ENCODE data around the gene LHFPL3.

LHFPL3 gene

DNA sequence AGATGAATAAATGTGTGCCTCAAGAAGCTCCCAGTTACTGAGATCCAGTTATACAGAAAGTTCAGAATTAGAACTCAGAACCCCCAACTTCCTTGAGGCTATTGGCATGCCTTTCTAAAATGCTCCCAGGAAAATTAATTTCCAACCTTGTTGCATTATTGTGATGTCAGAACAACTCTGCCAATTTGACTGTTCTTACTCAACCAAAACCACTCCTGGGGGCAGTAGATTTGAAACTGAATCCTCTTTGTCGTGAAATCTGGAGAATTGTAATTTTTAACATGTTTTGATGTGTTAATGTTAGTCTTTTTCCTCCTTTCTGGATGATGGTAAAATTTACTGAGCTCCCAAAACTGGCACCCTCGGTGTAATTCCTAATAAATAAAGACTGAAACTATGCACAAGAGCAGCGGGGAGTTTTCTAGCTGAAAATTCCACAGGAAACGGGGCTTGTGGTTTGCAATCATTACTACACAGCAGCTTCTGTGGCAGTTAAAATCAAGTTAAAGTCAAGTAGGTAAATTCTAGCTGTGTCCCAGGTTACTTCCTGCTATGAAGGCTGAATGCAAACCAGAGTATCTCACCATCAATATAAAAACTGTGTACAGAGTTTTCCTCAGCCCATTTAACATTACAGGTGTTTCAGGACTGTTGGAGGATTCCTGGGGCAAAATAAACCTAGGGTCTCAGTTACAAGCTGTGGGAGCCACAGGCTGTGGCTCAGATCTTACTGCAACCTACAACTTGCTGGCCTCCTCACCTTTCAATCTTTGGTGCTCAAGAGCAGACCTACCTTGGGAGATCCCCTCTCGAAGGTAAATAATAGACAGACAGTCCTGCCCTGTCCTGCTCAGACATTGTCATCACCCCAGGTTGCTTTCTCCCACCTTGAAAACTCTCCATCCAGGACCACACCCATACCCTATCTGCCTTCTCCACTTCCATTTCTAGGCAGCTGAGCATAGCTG, 529.3 kb downstream of the LHFPL3 start:
- DNase-seq: no peak

DNA sequence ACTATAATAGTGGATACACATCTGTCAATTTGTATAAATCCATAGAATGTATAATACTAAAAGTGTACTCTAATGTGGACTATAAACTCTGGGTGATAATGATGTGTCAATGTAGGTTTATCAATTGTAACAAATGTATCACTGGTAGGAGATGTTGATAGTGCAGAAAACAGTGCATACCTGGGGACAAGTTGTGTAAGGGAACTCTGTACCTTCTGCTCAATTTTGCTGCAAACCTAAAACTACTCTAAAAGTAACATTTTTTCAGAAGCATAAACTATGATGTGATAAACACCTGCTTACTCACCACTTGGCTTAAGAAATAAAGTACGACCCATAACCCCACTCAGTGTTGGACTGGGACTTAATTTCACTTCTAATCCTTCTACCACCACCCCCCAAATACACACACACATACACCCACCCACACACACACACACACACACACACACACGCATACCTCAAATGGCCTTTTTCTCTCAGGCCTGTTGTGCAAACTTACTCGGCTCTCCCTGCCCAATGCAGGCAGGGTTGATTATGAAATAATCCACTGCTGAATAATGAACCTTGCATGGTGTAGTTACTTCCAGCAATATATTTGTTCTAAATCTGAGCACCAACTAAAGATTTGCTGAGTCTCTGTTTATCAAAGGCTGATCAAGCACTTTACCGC, 531.5 kb downstream of the LHFPL3 start:
- no peak for DNase-seq

DNA sequence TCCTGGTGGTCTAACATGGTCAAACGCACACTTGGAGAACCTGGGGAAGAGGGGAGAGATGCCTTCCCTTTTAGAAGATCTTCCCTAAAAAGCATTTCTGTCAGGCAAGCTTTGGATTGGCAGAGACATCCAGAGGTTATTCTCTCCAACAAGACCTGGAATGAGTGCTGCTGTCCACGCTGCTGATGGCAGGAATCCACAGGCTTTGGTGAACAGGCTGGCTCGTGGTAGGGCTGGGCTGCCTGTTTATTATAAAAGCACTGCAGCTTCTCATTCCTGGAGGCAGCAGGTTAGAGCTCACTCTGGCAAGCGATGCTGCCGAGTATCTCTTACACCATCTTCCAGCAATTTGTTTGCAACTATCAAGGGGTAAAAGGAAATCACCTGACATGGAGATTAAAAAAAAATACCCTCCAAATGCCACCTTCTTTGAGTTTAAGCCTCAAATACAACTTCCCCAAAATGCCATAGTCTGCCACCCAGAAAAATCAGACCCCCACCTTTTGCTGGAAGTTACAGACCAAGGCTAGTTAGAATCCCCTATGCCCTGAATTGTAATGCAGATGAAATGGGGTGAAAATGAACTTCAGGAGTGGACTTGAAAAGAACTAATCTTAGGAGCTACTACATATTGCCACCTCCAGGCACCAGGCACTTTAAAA, 533.5 kb downstream of the LHFPL3 start:
- DNase-seq: no peak

DNA sequence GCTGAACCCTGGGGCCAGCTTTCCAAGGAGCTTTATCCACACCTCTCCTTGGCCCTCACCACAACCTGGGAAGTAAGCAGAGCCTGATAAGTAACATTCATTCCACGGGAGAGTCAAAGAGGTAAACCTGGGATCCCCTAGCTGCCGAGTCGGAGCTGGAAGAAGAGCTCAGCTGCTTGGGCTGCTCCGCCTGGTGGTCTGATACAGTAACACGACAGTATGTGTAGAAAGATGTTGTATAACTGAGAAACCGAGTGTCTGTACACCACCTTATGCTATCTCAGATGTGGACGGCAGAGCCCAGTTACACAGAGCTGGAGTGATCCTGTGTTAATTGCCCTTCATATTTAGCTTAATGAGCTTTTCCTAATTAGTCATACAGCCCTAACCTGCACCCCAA, 534.3 kb downstream of the LHFPL3 start:
- no peak for DNase-seq

DNA sequence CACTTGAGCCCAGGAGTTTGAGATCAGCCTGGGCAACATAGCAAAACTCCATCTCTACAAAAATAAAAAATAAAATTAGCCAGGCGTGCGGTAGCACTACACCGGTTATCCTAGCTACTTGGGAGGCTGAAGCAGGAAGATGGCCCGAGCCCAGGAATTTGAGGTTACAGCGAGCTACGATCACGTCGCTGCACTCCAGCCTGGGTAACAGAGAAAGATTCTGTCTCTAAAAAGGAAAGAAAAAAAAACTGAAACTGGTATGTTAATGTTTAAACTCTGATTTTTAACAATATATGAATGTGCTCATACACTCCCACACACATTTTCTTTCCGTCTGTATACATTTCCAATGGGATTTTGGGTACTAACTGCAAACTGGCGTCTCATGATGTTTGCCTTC, 545.0 kb downstream of the LHFPL3 start:
- no peak for DNase-seq

DNA sequence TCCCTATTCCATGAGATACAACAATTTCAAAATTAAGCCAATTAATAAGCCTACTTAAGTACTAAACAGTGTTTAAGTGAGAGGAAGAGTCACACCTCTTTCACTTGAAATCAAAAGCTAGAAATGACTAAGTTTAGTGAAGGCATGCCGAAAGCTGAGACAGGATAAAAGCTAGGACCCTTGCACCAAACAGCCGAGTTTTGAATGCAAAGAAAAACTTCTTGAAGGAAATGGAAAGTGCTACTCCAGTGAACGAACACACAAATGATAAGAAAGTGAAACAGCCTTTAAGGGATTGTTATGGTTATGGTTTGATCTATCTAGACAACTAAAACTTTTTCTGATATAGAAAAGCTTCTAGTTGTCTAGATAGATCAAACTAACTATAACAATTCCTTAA, 550.2 kb downstream of the LHFPL3 start:
- DNase-seq: no peak

DNA sequence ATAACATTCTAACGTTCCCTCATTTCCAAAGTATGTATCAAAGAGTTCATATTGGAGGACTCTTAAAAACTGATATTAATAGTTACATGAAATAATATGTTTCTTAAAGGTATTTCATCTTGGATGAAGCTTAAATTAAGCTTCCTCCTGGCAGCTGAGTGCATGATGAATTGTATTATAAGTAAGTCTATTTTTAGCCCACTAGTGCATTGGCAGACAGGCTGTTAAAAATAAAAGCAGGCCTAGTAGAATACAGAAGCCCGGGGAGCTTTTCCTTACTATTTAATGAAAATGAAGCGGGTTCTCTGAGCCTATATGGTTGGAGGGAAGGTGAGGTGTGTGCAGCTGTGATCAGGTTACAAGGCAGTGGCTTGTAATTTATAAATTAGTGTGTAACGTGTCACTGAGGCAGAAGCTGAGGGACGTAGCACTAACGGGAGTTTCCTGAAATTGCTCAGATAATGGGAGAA, 554.9 kb downstream of the LHFPL3 start:
- no peak for DNase-seq

DNA sequence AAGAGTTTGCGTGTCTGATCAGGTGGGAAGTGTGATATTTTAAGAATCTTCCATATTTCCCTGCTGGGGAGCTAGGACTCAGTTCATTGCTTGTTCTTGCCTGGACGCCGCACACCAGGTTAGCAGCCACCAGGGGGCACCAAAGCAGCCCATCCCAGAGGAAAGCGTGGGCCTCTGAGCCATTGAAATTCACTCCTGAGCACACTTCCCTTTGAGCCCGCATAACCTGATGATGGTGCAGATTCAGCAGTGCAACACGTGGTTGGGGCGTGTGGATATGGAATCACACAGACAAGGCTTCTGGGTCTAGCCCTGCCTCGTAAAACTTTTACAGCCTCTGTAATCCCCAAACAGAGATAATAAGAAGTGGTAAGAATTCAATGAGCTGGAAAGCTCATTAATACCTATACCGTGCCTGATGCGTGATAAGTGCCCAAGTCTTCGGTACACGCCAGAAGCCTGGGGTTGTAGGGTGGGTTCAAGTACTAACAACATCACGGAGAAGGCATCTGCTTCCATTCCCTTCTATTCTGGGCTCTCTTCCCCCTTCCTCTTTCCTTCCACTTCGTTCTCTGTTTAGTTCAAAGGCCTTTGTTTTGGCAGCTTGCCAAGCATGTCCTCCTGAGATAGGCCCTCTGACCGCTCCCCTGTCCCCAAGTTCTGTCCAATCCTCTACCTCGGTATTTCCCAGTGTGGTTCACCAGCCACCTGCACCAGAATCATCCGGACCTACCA, 555.5 kb downstream of the LHFPL3 start:
- DNase-seq: peak; percentile 78

DNA sequence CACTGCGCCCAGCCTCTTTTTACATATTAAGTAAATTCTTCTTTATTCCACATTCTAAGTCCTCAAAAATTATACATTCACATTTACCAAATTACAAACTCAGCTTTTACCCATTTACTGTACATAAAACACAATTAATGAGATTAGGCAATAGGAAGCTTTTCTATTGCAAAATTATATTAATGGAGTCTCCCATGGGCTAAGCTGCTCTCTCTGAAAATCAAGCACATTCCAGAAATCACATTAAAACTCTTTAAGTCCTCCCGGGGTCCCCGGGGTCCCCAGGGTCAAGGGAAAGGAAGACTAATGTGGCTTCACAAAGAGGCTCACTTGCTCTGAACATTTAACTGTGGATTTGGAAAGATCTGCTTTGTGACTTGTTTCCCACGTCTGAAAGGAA, 558.2 kb downstream of the LHFPL3 start:
- no peak for DNase-seq

DNA sequence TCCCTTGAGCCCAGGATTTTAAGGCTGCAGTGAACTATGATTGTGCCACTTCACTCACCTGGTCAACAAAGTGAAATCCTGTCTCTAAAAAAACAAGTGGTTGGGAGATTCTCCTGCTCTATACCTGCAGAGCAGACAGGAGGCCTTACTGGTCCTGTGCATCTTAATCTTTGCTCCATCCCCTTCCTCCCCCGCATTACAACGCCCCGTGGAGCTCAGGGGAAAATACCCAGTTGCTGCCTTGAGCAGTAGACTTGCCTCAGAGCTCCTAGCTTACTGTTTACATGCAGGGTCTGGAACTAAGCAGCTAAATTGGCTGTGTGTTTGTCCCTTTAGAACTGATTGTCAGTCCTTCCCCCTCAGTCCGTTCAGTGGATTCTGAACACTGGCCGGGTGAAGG, 561.8 kb downstream of the LHFPL3 start:
- no peak for DNase-seq

DNA sequence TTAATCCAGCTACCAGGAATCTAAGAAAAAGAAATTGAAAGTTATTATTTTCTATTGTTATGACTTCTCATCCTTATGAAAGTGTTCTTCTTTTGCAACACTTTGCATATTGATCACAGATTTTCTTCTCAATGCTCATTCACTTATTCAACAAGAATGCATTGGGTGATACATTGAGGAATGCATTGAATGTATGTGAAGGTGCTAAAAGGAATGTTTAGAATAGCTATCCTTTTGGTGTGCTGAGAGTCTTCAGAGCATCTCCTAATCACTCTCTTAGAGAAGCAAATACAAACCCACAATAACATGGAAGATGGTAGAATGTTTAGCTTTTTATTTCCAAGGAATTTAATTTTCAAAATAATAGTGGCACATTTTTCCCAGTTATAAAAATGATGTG, 563.5 kb downstream of the LHFPL3 start:
- DNase-seq: no peak

DNA sequence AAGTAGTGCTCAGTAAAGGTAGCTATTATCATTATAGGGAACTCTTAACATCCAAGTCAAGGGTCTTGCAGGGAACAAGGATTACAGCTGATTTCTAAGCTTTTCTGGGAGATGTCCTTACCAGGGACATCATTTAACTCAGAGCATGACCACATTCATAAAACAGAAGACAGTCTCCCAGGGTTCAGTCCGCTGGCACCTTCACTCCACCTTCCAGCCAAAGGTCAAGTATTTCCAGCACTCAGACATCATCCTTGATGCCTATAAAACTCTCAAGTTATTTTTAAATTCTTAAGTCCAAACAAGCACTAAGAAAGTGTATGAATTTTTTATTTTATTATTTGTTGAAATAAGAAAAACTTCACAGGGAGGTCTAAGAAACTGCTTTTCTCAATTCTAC, 565.9 kb downstream of the LHFPL3 start:
- DNase-seq: no peak

DNA sequence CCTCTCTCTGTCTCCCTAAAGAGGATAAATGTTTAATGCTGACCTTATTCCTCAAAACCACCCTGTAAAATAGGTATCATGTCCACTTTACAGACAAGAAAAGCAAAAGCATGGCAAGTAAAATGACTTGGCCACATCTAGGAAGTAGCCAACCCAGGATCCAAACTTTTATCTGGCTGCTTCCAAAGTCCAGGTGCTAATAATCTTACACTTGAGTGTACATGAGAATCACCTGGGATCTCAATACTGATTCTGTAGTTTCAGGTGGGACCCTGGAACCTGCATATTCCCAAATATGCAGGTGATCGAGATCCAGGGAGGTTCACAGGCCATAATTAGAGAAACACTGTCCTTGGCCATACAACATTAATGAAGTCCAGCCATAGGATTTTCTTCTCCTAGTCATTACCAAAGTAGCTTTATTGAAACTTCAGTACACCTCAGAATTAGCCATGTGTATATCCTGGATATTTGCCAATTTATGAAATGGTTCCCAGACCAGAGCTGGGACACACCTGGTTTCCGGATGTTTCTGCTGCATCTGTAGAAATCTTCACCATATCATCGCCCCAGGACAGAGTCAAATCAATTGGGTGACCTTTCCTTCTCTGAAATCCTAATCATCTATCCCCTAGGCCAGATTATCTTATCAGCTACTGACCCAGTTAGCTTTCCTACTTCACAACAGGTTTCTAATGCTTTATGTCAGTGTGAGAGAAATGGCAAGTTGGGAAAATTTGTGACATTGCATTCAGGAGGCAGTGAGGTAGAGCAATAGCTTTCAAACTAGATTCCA, 566.5 kb downstream of the LHFPL3 start:
- DNase-seq: no peak

DNA sequence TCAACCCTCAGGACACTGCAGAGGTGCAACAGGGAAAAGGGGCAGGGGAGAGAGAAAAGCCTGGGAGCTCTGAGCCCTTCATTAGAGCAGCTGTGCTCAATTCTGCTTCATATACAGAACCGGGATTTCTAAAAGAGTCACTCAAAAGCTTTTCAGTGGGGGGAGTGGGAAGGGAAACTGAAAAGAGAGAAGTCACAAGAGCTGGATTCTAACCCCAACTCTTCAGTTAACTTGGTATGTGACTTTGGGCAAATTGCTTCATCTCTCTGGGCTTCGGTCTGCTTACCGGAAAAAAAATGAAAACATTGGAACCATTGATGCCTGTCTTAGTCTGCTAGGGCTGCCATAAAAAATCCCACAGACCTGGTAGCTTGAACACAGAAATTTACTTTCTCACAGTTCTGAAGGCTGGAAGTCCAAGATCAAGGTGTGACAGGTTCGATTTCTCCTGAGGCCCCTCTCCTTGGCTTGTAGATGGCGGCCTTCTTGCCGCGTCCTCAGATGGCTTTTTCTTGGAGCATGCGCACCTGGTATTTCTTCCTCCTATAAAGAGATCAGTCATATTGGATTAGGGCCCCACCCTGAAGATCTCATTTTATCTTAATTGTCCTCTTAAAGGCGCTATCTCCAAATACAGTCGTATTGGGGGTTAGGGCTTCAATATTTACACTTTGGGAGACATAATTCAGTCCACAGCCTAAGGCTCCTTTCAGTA, 567.3 kb downstream of the LHFPL3 start:
- no peak for DNase-seq

DNA sequence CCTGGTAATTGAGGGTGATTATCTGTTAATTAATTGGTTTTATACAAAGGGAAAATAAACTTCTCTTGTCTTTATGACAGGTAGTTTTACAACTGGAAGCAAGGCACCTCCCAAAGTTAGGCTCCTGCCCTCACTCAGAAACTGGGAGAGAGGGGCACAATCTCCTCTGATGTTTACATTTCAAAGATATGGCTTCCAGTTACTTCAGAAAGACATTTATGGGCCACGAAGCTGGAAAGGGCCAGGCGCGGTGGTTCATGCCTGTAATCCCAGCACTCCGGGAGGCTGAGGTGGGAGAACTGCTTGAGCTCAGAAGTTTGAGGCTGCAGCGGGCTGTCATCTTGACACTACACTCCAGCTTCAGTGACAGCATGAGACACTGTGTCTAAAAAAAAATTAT, 570.0 kb downstream of the LHFPL3 start:
- no peak for DNase-seq

DNA sequence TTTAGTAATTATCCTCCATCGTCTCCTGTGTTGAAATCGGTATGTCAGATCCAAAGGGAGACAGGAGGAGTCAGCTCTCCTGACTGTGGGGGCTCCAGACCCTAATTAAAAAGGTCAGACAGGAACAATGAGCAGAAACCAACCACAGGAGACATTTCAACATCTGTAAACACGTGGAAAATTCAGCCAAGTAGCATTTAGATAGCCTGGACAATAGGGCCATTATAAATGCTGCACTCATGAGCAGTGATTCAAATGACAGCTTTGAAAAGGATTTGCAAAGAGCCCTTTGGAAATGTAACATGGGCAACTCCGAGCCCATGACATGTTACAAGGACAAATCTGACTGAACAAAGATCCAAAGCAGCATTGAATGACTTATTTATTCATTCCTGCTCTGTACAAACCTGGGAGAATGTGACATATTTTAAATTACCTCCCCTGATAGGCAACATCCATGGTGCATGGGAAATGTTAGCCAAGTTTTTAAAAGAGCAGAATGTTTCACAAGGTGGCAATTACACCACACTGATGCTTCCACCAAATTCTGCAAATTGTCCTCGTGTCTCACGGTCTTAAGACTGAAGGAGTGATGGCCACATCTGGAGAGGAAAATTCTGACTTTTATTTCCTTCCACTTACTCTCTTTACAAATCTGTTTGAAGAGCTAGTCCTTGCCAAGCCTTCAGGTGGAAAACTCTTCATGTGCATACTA, 572.3 kb downstream of the LHFPL3 start:
- no peak for DNase-seq

DNA sequence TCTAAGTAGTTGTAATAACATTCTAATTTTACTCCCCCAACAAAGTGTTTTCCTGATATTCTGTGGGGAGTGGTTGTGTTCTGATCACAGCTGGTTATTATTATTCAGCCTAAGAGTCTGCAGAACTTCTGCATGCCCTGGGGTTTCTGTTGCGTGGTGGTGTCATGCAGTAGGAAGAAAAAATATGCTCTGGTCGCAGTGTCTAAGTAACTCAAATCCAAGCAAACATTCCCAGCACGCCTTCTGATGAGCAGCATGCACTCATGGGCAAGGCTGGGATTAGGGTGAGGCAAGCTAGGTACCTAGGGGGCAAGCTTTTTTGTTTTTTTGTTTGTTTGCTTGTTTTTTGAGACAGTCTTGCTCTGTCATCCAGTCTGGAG, 572.8 kb downstream of the LHFPL3 start:
- DNase-seq: no peak

DNA sequence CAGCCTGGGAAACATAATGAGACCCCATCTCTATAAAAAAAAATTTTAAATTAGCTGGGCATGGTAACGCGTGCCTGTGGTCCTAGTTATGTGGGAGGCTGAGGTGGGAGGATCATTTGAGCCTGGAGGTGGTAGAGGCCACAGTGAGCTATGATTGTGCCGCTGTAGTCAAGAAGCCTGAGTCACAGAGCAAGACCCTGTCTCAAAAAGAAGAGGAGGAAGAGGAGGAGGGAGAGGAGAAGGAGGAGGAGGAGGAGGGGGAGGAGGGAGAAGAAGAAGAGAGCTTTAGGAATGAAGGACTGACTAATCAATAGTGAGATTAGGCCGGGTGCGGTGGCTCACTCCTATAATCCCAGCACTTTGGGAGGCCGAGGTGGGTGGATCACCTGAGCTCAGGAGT, 573.8 kb downstream of the LHFPL3 start:
- DNase-seq: no peak

DNA sequence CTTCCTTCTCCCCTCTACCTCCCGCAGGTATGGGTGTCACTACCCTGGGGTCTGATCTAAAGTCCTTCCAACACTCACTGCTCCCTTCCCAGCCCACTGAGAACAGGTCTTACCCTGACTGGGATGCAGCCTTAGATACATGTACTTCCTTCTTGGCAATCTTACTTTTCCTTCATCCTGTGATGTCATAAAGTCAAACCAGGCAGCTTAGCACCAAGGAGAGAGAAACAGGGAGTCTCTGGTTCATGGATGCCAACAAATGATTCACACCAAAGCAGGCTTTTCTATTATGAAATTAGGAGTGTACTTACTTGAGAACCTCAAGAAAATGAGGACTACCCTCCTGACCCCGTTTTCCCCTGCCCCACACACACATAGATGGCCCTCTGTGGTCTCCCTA, 574.6 kb downstream of the LHFPL3 start:
- no peak for DNase-seq

DNA sequence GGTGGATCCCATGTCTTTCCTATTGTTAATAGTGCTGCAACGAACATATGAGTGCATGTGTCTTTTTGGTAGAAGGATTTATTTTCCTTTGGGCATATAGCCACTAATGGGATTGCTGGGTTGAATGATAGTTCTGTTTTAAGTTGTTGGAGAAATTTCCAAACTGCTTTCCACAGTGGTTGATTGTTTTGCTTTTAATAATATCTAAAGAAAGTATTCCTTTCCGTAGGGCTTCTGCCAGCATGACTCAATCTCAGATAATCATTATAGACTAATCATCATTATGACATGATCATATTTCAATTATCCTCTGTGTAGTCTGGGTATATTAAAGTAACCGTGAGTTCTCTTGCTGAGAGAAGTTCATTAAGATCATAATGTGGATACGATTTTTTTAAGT, 575.4 kb downstream of the LHFPL3 start:
- no peak for DNase-seq

DNA sequence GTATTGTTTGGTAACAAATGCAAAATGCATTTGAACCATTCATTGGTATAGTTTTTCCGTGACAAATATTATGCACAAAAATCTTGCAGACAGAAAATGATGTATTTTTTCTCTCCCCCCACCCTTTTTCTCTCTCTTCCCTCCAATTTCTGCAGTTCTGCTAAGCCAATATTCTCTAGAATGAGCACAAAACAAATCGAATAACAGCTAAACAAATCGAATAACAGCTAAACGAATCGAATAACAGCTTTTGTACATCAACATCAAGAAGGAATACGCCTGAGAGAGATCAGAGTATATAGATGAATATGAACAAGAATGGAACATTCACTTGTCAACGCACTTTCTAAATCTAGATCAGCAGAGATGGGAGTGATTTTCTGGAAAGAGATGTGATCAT, 577.6 kb downstream of the LHFPL3 start:
- no peak for DNase-seq
